Measurements from ENCODE around the gene ERP27. TPM values are rescaled to one million over a fixed set of nuclear protein-coding genes. Genes with fewer than 3 reads are reported as not detected.

Gene ERP27
- total RNA-seq (2021; fragmentation: NEBNext Ultra II Directional; extraction: Animal tissue kit (Norgen Biotek cat#: 25700)) (not detected in 2 replicates), polyA plus RNA-seq (2011; rRNA removed) (not detected in 2 replicates), polyA minus RNA-seq (2011; rRNA and poly(A)+ RNA removed) (not detected in 2 replicates)
- not detected for polyA plus RNA-seq (2011; cell fraction: cytosol; rRNA removed)
- not detected for polyA plus RNA-seq (2011; cell fraction: nucleus; rRNA removed)
- polyA plus RNA-seq (2012, experiment 1 of 2): not detected in 4 replicates
- polyA plus RNA-seq (2012, experiment 2 of 2): not detected
- not detected for polyA plus RNA-seq (2013, experiment 1 of 2)
- polyA plus RNA-seq (2013, experiment 2 of 2): 0.04 TPM
- polyA minus RNA-seq (2011; cell fraction: cytosol; rRNA and poly(A)+ RNA removed): not detected
- polyA minus RNA-seq (2011; cell fraction: nucleus; rRNA and poly(A)+ RNA removed): not detected
- long read RNA-seq, experiment 1: 0 reads
- long read RNA-seq, experiment 2: 0 reads

DNA sequence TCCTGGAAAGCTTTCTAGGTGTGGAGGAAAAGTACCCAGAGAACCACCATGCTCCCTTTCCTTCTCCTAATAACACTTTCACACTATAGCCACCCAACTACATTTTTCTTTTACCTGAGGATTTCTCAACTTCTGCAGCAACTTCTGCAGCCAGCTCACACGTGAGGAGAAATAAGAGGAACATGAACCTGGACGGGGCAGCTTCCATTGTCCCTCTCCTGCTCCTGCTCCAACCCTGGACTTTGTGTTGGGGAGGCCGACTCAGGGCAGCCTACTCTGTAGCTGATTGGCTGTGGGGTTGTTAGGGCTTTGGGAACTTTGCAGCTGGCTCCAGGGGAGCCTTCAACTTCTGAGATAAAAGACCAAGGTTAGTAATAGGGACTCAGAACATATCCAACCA, at the start of gene ERP27:
ERP27 (minus strand) TSS at position 237 of the 400 bp plus-strand sequence; CDS start at position 208, 29 bp downstream.
- Histone ChIP-seq H2BK20ac (ENCODE audit: low read length) (no peak within 1 kb of the TSS), H2BK120ac (replicated peaks; ENCODE audit: low read depth, low read length) (no peak within 1 kb of the TSS), H3K56ac (replicated peaks; ENCODE audit: insufficient read length, low read depth, low read length) (no peak within 1 kb of the TSS), H4K8ac (ENCODE audit: extremely low read depth, insufficient read depth, low read length) (no peak within 1 kb of the TSS), H3K14ac (ENCODE audit: insufficient read length) (no peak within 1 kb of the TSS), H3K79me1 (ENCODE audit: low read depth, low read length) (no peaks in the 10 kb centered on the region), H2AK5ac (ENCODE audit: low read depth, low read length) (no peak within 1 kb of the TSS), H3K4ac (replicated peaks; ENCODE audit: insufficient read length, low read depth, low read length) (no peak within 1 kb of the TSS), H3K9ac (replicated peaks in 1 of 4; ENCODE audit: extremely low read depth in 1 of 4, low read depth in 3 of 4, low read length in 3 of 4) (no peak within 1 kb of the TSS), H3K27me3 (replicated peaks in 1 of 4; ENCODE audit: control insufficient read depth in 3 of 4, extremely low read depth in 1 of 4, insufficient read depth in 3 of 4, low read length in 3 of 4) (no peaks in the 10 kb centered on the region), H2BK12ac (ENCODE audit: low read depth, low read length) (no peak within 1 kb of the TSS), H2BK5ac (ENCODE audit: low read depth, low read length) (no peak within 1 kb of the TSS), H4K5ac (ENCODE audit: insufficient read length, low read depth, low read length) (no peak within 1 kb of the TSS), H3K4me1 (replicated peaks in 1 of 4; ENCODE audit: control insufficient read depth in 3 of 4, insufficient read depth in 4 of 4, low read length in 3 of 4) (no peaks in the 10 kb centered on the region), H2AFZ (ENCODE audit: low read length) (no peak within 1 kb of the TSS), H3K27ac (ENCODE audit: low read depth, low read length) (no peak within 1 kb of the TSS), H2BK15ac (ENCODE audit: low read length) (no peak within 1 kb of the TSS), H3K23ac (ENCODE audit: insufficient read length) (no peak within 1 kb of the TSS), H3K79me2 (ENCODE audit: control insufficient read depth in 1 of 2, insufficient read depth in 2 of 2, low read length in 2 of 2) (no peaks in the 10 kb centered on the region), H4K91ac (replicated peaks; ENCODE audit: insufficient read length, low read length) (no peak within 1 kb of the TSS), H3K18ac (ENCODE audit: extremely low read depth, low read length) (no peak within 1 kb of the TSS), H4K20me1 (replicated peaks in 1 of 2; ENCODE audit: control insufficient read depth in 1 of 2, insufficient read depth in 2 of 2, low read length in 2 of 2) (no peaks in the 10 kb centered on the region), H3K36me3 (ENCODE audit: control insufficient read depth in 2 of 4, insufficient read depth in 4 of 4, low read length in 3 of 4) (no peaks in the 10 kb centered on the region), H3K23me2 (ENCODE audit: low read depth, low read length) (no peaks in the 10 kb centered on the region), H3K4me2 (ENCODE audit: insufficient read depth in 1 of 2, low read depth in 2 of 2, low read length in 2 of 2) (no peak within 1 kb of the TSS), H3K9me3 (ENCODE audit: insufficient read depth in 2 of 2, low read depth in 1 of 2, low read length in 1 of 2) (no peaks in the 10 kb centered on the region), H3K4me3 (ENCODE audit: extremely low read depth in 1 of 4, insufficient read depth in 2 of 4, low read depth in 3 of 4, low read length in 4 of 4) (no peak within 1 kb of the TSS)
- no peak for TF ChIP-seq NANOG (IDR thresholded peaks at IDR 0.05; ENCODE audit: insufficient read depth, low read depth, low read length, poor library complexity, severe bottlenecking)
- TF ChIP-seq SUZ12 (IDR thresholded peaks at IDR 0.05; ENCODE audit: low read length): no peak
- no peak for TF ChIP-seq SIX5 (IDR thresholded peaks at IDR 0.05; ENCODE audit: low read depth, low read length)
- FAIRE-seq: no peak
- 89% methylated on average over 3 of the region's 3 CpGs; no CpG with 5 or more reads in 1 of the 2 experiments for WGBS, 2 experiments (ENCODE audit: extremely low coverage in 1 of 2, insufficient coverage in 1 of 2, insufficient read length in 1 of 2, insufficient replicate concordance in 2 of 2, low coverage in 1 of 2, low lambda C conversion rate in 2 of 2, missing lambda C conversion rate in 1 of 2)
- DNase-seq (ENCODE audit: low read depth in 1 of 2, low spot score in 2 of 2): no peak
- ChIA-PET POLR2A (ENCODE audit: partially characterized antibody) (no interaction called here), CTCF (ENCODE audit: partially characterized antibody) (interaction anchor here (0.6 to 3.5 kb wide), 18 partner anchors 8 to 275 kb away, joined by 3 to 23 read pairs (median 4); partner anchors contain the start of gene PDE6H)

All from H1 (cell line).